ENCODE data around the gene TMEM204. TPM values are rescaled to one million over a fixed set of nuclear protein-coding genes. Genes with fewer than 3 reads are reported as not detected.

TMEM204 gene
- total and polyA plus RNA-seq, 9 donors: 6.5 to 35.5 (median 13.8) TPM

- DNase-seq: no peak
- no peak overlapping the region for H3K4me3 ChIP-seq
- intact Hi-C loops (cut with DNase I): no loop called here
- TF ChIP-seq CTCF (IDR thresholded peaks at IDR 0.05): no peak
- no peak for TF ChIP-seq POLR2A (IDR thresholded peaks at IDR 0.05)
- no peak for TF ChIP-seq EP300 (IDR thresholded peaks at IDR 0.05)
- peak overlapping the region in 1 of 2 donors; percentile 10 for H3K27ac ChIP-seq
- 49 to 67% (median 53%) methylated on average over 8 of the region's 8 CpGs for WGBS, 3 donors
- no peaks in the 10 kb centered on the region for H3K27me3 ChIP-seq
- peaks cover 11% of the 10 kb centered on the region for H3K4me1 ChIP-seq (ENCODE audit: insufficient read depth)
- H3K36me3 ChIP-seq: no peaks in the 10 kb centered on the region
- no peaks in the 10 kb centered on the region for H3K9me3 ChIP-seq
These were observed 16.6 kb downstream of the TMEM204 start for GRCh38 chr16:1550069-1550468.

GRCh38 chr16:1550696-1551095, 17.2 kb downstream of the TMEM204 start:
- Histone ChIP-seq H3K36me3 (no peaks in the 10 kb centered on the region), H3K27me3 (no peaks in the 10 kb centered on the region)

GRCh38 chr16:1551166-1551565, 17.7 kb downstream of the TMEM204 start:
- Histone ChIP-seq H3K4me1 (ENCODE audit: insufficient read depth) (peaks cover 2% of the 10 kb centered on the region), H3K27me3 (no peaks in the 10 kb centered on the region), H3K36me3 (no peaks in the 10 kb centered on the region), H3K4me3 (no peak overlapping the region), H3K27ac (no peak overlapping the region), H3K9me3 (no peaks in the 10 kb centered on the region)
- intact Hi-C loops (cut with DNase I): no loop called here
- TF ChIP-seq CTCF (IDR thresholded peaks at IDR 0.05) (no peak), EP300 (IDR thresholded peaks at IDR 0.05) (no peak), POLR2A (IDR thresholded peaks at IDR 0.05) (no peak)
- WGBS, 3 donors: 87 to 88% (median 87%) methylated on average over 12 of the region's 12 CpGs
- DNase-seq: no peak

More at GRCh38 chr16:1550696-1551095, 17.2 kb downstream of the TMEM204 start:
- no peak for DNase-seq
- WGBS, 3 donors: 88 to 90% (median 90%) methylated on average over 15 of the region's 15 CpGs
- Histone ChIP-seq H3K4me1 (ENCODE audit: insufficient read depth) (peaks cover 7% of the 10 kb centered on the region), H3K27ac (peak overlapping the region in 1 of 2 donors; percentile 10), H3K4me3 (no peak overlapping the region), H3K9me3 (no peaks in the 10 kb centered on the region)
- intact Hi-C loops (cut with DNase I): no loop called here
- TF ChIP-seq CTCF (IDR thresholded peaks at IDR 0.05) (no peak), EP300 (IDR thresholded peaks at IDR 0.05) (no peak), POLR2A (IDR thresholded peaks at IDR 0.05) (no peak)

GRCh38 chr16:1552129-1552528, 18.7 kb downstream of the TMEM204 start:
- Histone ChIP-seq H3K27ac (no peak overlapping the region), H3K4me1 (ENCODE audit: insufficient read depth) (no peaks in the 10 kb centered on the region)

More at GRCh38 chr16:1552129-1552528, 18.7 kb downstream of the TMEM204 start:
- no peaks in the 10 kb centered on the region for H3K27me3 ChIP-seq
- no peak for TF ChIP-seq POLR2A (IDR thresholded peaks at IDR 0.05)
- no peak for TF ChIP-seq CTCF (IDR thresholded peaks at IDR 0.05)
- TF ChIP-seq EP300 (IDR thresholded peaks at IDR 0.05): no peak
- H3K4me3 ChIP-seq: no peak overlapping the region
- no peak for DNase-seq
- WGBS, 3 donors: 82 to 86% (median 86%) methylated on average over 15 of the region's 15 CpGs
- no peaks in the 10 kb centered on the region for H3K9me3 ChIP-seq
- intact Hi-C loops (cut with DNase I): no loop called here
- H3K36me3 ChIP-seq: no peaks in the 10 kb centered on the region

Data from ovary (tissue), 9 donors.